ENCODE data around the gene GRAMD2B. TPM values are rescaled to one million over a fixed set of nuclear protein-coding genes. Genes with fewer than 3 reads are reported as not detected.

Gene GRAMD2B
- total RNA-seq, 1 experiment from 2014 or later = 33.6 TPM

DNA sequence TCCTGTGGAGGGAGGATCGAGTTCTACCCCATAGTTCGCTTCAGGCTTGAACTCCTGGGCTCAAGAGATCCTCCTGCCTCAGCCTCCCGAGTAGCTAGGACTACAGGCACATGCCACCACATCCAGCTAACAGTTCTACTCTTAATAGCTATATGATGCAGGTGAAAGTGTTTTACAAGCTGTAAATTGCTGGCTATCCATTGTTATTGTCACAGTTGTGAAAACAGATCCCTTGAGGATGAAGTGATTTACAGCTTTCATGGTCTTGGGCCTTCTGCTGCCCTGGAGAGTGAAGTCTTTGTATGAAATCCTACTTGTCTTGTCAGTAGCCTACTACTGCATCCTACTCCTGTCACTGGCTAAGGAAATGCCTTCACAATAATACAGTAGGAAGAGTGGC, 48.0 kb downstream of the GRAMD2B start:
- Histone ChIP-seq H3K27me3 (ENCODE audit: low read length) (no peaks in the 10 kb centered on the region), H3K4me3 (ENCODE audit: low read length) (no peak overlapping the region), H3K9me3 (ENCODE audit: low read length) (no peaks in the 10 kb centered on the region), H3K79me2 (ENCODE audit: low read length) (no peaks in the 10 kb centered on the region), H4K20me1 (ENCODE audit: low read length) (no peaks in the 10 kb centered on the region), H3F3A (ENCODE audit: low read length, unreplicated experiment) (no peaks in the 10 kb centered on the region), H3K36me3 (ENCODE audit: low read depth, low read length) (peaks cover 32% of the 10 kb centered on the region), H3K27ac (ENCODE audit: low read length) (peak overlapping the region; percentile 36; the same call in 1 of the 2 replicates), H3K9ac (ENCODE audit: low read length) (no peak overlapping the region), H3K4me1 (ENCODE audit: insufficient read depth, low read length) (peaks cover 20% of the 10 kb centered on the region), H3K4me2 (ENCODE audit: low read length) (peak overlapping the region; percentile 64; the same call in 1 of the 2 replicates), H2AFZ (ENCODE audit: low read length) (no peak overlapping the region), H3K9me2 (replicated peaks; ENCODE audit: low read length) (no peaks in the 10 kb centered on the region)
- ChIA-PET CTCF (no interaction called here), POLR2A (ENCODE audit: unreplicated experiment) (no interaction called here)
- ATAC-seq (no peak), DNase-seq (no peak)
- intact Hi-C loops (cut with micrococcal nuclease) = no loop called here
- BruUV-seq (replicated peaks) = no TSS peak
- TF ChIP-seq EZH2 (IDR thresholded peaks at IDR 0.05; ENCODE audit: low read length, unreplicated experiment) = no peak
- TF ChIP-seq EZH2phosphoT487 (IDR thresholded peaks at IDR 0.05; ENCODE audit: borderline replicate concordance, low read length) = no peak
- TF ChIP-seq, protein P1, sequence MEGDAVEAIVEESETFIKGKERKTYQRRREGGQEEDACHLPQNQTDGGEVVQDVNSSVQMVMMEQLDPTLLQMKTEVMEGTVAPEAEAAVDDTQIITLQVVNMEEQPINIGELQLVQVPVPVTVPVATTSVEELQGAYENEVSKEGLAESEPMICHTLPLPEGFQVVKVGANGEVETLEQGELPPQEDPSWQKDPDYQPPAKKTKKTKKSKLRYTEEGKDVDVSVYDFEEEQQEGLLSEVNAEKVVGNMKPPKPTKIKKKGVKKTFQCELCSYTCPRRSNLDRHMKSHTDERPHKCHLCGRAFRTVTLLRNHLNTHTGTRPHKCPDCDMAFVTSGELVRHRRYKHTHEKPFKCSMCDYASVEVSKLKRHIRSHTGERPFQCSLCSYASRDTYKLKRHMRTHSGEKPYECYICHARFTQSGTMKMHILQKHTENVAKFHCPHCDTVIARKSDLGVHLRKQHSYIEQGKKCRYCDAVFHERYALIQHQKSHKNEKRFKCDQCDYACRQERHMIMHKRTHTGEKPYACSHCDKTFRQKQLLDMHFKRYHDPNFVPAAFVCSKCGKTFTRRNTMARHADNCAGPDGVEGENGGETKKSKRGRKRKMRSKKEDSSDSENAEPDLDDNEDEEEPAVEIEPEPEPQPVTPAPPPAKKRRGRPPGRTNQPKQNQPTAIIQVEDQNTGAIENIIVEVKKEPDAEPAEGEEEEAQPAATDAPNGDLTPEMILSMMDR (conservative IDR thresholded peaks at IDR 0.05; ENCODE audit: low read depth, low read length) = no peak

DNA sequence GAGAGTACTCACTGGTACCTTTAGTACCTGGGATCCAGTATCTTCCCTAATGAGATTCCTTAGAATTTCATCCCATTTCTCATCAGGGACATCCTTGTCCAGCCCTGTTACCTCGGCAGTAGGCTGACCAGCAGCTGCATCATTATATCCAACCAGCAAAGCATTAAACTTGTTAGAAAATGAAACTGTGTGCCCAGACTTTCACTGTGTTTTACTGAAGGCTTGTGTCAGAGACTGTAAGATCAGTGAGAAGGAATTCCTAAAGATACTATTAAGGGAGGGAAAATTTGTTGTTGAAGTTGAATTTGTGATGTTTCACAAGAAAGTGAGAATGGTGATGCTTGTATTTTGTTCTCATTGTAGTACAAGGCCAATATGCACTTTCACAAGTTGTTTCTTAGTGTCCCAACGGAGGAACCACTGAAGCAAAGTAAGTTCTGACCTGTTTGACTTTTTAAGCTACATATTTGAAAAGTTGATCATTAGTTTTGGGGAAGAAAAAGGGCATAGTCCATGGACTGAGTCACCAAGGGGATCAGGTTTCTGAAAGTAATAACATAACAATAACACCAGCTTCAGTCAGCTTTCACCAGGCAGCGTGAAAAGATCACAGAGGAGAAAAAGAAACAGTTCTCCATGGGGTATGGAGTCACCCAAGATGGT, 48.8 kb downstream of the GRAMD2B start:
- peak; percentile 65 for DNase-seq
- ChIA-PET CTCF (no interaction called here), POLR2A (ENCODE audit: unreplicated experiment) (interaction anchor here (0.6 kb wide), 1 partner anchor 98 kb away, joined by 5 read pairs; no protein-coding TSS in a partner anchor)
- H3K36me3 ChIP-seq (ENCODE audit: low read depth, low read length) = peaks cover 36% of the 10 kb centered on the region
- no peaks in the 10 kb centered on the region for H3K79me2 ChIP-seq (ENCODE audit: low read length)
- no peaks in the 10 kb centered on the region for H3F3A ChIP-seq (ENCODE audit: low read length, unreplicated experiment)
- ATAC-seq = peak; percentile 72
- TF ChIP-seq EZH2 (IDR thresholded peaks at IDR 0.05; ENCODE audit: low read length, unreplicated experiment) = no peak
- TF ChIP-seq, protein P1 (conservative IDR thresholded peaks at IDR 0.05; ENCODE audit: low read depth, low read length) = no peak
- TF ChIP-seq EZH2phosphoT487 (IDR thresholded peaks at IDR 0.05; ENCODE audit: borderline replicate concordance, low read length) = no peak
- peak overlapping the region; percentile 7; the same call in 1 of the 2 replicates for H3K4me3 ChIP-seq (ENCODE audit: low read length)
- H3K4me1 ChIP-seq (ENCODE audit: insufficient read depth, low read length) = peaks cover 20% of the 10 kb centered on the region
- peak overlapping the region; percentile 36 for H3K27ac ChIP-seq (ENCODE audit: low read length)
- no peaks in the 10 kb centered on the region for H3K27me3 ChIP-seq (ENCODE audit: low read length)
- H3K9me3 ChIP-seq (ENCODE audit: low read length) = no peaks in the 10 kb centered on the region
- no peak overlapping the region for H2AFZ ChIP-seq (ENCODE audit: low read length)
- H3K9me2 ChIP-seq (replicated peaks; ENCODE audit: low read length) = no peaks in the 10 kb centered on the region
- no peaks in the 10 kb centered on the region for H4K20me1 ChIP-seq (ENCODE audit: low read length)
- no peak overlapping the region for H3K9ac ChIP-seq (ENCODE audit: low read length)
- intact Hi-C loops (cut with micrococcal nuclease) = no loop called here
- BruUV-seq (replicated peaks) = no TSS peak
- H3K4me2 ChIP-seq (ENCODE audit: low read length) = peak overlapping the region; percentile 64

DNA sequence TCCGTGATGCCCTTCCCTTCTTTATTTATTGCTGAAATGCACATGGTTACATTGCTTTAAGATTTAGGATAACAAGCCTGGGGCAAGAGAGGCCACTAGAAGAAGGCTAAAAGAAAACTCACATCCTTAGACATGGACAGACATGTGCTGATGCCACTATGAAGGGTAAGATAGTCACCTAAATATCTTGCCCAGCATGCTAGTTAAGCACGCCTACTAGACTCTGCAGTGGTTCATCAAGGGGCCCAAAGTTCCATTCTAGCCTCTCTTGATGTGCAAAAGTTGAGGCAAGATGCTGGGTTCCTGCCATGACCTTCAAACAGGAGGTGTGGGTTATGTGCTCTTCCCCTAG, 49.3 kb downstream of the GRAMD2B start:
- Histone ChIP-seq H3K4me1 (ENCODE audit: insufficient read depth, low read length) (peaks cover 20% of the 10 kb centered on the region), H3K79me2 (ENCODE audit: low read length) (no peaks in the 10 kb centered on the region), H4K20me1 (ENCODE audit: low read length) (no peaks in the 10 kb centered on the region), H3K9me3 (ENCODE audit: low read length) (no peaks in the 10 kb centered on the region), H3K9me2 (replicated peaks; ENCODE audit: low read length) (no peaks in the 10 kb centered on the region), H3K27me3 (ENCODE audit: low read length) (no peaks in the 10 kb centered on the region), H3K9ac (ENCODE audit: low read length) (no peak overlapping the region), H3K4me2 (ENCODE audit: low read length) (peak overlapping the region; percentile 64), H3F3A (ENCODE audit: low read length, unreplicated experiment) (no peaks in the 10 kb centered on the region), H3K36me3 (ENCODE audit: low read depth, low read length) (peaks cover 41% of the 10 kb centered on the region), H2AFZ (ENCODE audit: low read length) (no peak overlapping the region), H3K4me3 (ENCODE audit: low read length) (peak overlapping the region; percentile 7; the same call in 1 of the 2 replicates), H3K27ac (ENCODE audit: low read length) (no peak overlapping the region)
- intact Hi-C loops (cut with micrococcal nuclease) = no loop called here
- no peak for TF ChIP-seq EZH2 (IDR thresholded peaks at IDR 0.05; ENCODE audit: low read length, unreplicated experiment)
- TF ChIP-seq, protein P1 (conservative IDR thresholded peaks at IDR 0.05; ENCODE audit: low read depth, low read length) = no peak
- no peak for TF ChIP-seq EZH2phosphoT487 (IDR thresholded peaks at IDR 0.05; ENCODE audit: borderline replicate concordance, low read length)
- DNase-seq = no peak
- ChIA-PET CTCF (no interaction called here), POLR2A (ENCODE audit: unreplicated experiment) (no interaction called here)
- TSS peak; percentile 4 for BruUV-seq (replicated peaks)
- ATAC-seq = no peak
